ENCODE measurements around the gene EIF4G3. TPM values are rescaled to one million over a fixed set of nuclear protein-coding genes. Genes with fewer than 3 reads are reported as not detected.
"Not testable (repeated sequence)": the region's sequence is repeated elsewhere in the genome, so short reads cannot be mapped to it uniquely, and the experiment has no call there.

EIF4G3 gene
- polyA plus RNA-seq, 1 of the 3 experiments (the other 2 are of a cell fraction), result 32.0 TPM

GRCh38 chr1:21192871-21193270, 16.2 kb upstream of the EIF4G3 start:
- no peak overlapping the region for H2AFZ ChIP-seq (ENCODE audit: low read depth)
- H3K4me1 ChIP-seq (ENCODE audit: control insufficient read depth in 1 of 2, insufficient read depth in 2 of 2, low read depth in 1 of 2, low read length in 1 of 2), result peaks cover 0 to 6% of the 10 kb centered on the region in 2 experiments; a peak in 2 of 4 replicates
- no peaks in the 10 kb centered on the region for H3K79me2 ChIP-seq (ENCODE audit: insufficient read depth)
- no peaks in the 10 kb centered on the region for H3K27me3 ChIP-seq (ENCODE audit: insufficient read depth)
- H3K4me2 ChIP-seq, result no peak overlapping the region
- 87% methylated on average over 4 of the region's 4 CpGs for WGBS (ENCODE audit: low lambda C conversion rate)
- no peaks in the 10 kb centered on the region for H3K36me3 ChIP-seq (replicated peaks in 1 of 2; ENCODE audit: control insufficient read depth in 1 of 2, insufficient read depth in 2 of 2, low read length in 1 of 2)
- H3K27ac ChIP-seq (ENCODE audit: low read depth in 2 of 2, low read length in 1 of 2), result no peak overlapping the region
- H3K9me2 ChIP-seq, result no peaks in the 10 kb centered on the region
- no peak overlapping the region for H3K9ac ChIP-seq
- H4K20me1 ChIP-seq (ENCODE audit: insufficient read depth), result no peaks in the 10 kb centered on the region
- peak; percentile 30 for DNase-seq
- ChIA-PET CTCF (interaction anchor here (0.7 to 7.8 kb wide), 6 partner anchors 12 to 496 kb away, joined by 3 to 127 read pairs (median 4); no protein-coding TSS in a partner anchor), POLR2A (interaction anchor here (0.9 kb wide), 1 partner anchor 406 kb away, joined by 3 read pairs; the partner anchor contains the start of gene HP1BP3)
- TF ChIP-seq USF1 (IDR thresholded peaks at IDR 0.05; ENCODE audit: borderline replicate concordance, low read depth) (no peak), POLR2AphosphoS5 (IDR thresholded peaks at IDR 0.05; ENCODE audit: low read depth, low read length) (no peak), TEAD4 (IDR thresholded peaks at IDR 0.05; ENCODE audit: borderline replicate concordance, insufficient read depth) (no peak), CTCF (IDR thresholded peaks at IDR 0.05) (no peak), SMC3 (IDR thresholded peaks at IDR 0.05; ENCODE audit: low read depth, low read length) (no peak)
- no peak overlapping the region for H3K4me3 ChIP-seq (ENCODE audit: low read depth in 2 of 2, low read length in 1 of 2)
- H3F3A ChIP-seq (replicated peaks; ENCODE audit: insufficient read depth), result no peaks in the 10 kb centered on the region
- no peaks in the 10 kb centered on the region for H3K9me3 ChIP-seq

- ChIA-PET CTCF (interaction anchor here (0.7 to 7.8 kb wide), 6 partner anchors 11 to 496 kb away, joined by 3 to 127 read pairs (median 4); no protein-coding TSS in a partner anchor), POLR2A (interaction anchor here (0.9 kb wide), 1 partner anchor 405 kb away, joined by 3 read pairs; the partner anchor contains the start of gene HP1BP3)
- Histone ChIP-seq H3K9me3 (no peaks in the 10 kb centered on the region), H3K27ac (ENCODE audit: low read depth in 2 of 2, low read length in 1 of 2) (no peak overlapping the region), H3K27me3 (ENCODE audit: insufficient read depth) (no peaks in the 10 kb centered on the region), H3K79me2 (ENCODE audit: insufficient read depth) (no peaks in the 10 kb centered on the region), H3K9ac (no peak overlapping the region), H3K4me3 (ENCODE audit: low read depth in 2 of 2, low read length in 1 of 2) (no peak overlapping the region), H3K4me2 (no peak overlapping the region; the same call in 1 of the 2 replicates), H2AFZ (ENCODE audit: low read depth) (peak overlapping the region; percentile 49; the same call in 1 of the 2 replicates), H3K4me1 (ENCODE audit: control insufficient read depth in 1 of 2, insufficient read depth in 2 of 2, low read depth in 1 of 2, low read length in 1 of 2) (peaks cover 0 to 6% of the 10 kb centered on the region in 2 experiments; a peak in 2 of 4 replicates), H4K20me1 (ENCODE audit: insufficient read depth) (no peaks in the 10 kb centered on the region), H3K9me2 (no peaks in the 10 kb centered on the region), H3F3A (replicated peaks; ENCODE audit: insufficient read depth) (no peaks in the 10 kb centered on the region), H3K36me3 (replicated peaks in 1 of 2; ENCODE audit: control insufficient read depth in 1 of 2, insufficient read depth in 2 of 2, low read length in 1 of 2) (no peaks in the 10 kb centered on the region)
- WGBS (ENCODE audit: low lambda C conversion rate), result 66% methylated on average over 5 of the region's 5 CpGs
- no peak for DNase-seq
- no peak for TF ChIP-seq IRF3 (IDR thresholded peaks at IDR 0.05; ENCODE audit: low read depth, low read length)
- TF ChIP-seq RCOR1 (IDR thresholded peaks at IDR 0.05; ENCODE audit: low read length), result no peak
- TF ChIP-seq FOXM1 (IDR thresholded peaks at IDR 0.05; ENCODE audit: low read depth), result no peak
- no peak for TF ChIP-seq ELF1 (IDR thresholded peaks at IDR 0.05)
- no peak for TF ChIP-seq MXI1 (IDR thresholded peaks at IDR 0.05; ENCODE audit: low read depth, low read length)
- no peak for TF ChIP-seq JUND (IDR thresholded peaks at IDR 0.05)
- TF ChIP-seq NRF1 (IDR thresholded peaks at IDR 0.05; ENCODE audit: low read depth, low read length), result no peak
- TF ChIP-seq FOSL2 (IDR thresholded peaks at IDR 0.05; ENCODE audit: borderline replicate concordance, low read depth), result no peak
- TF ChIP-seq POLR2AphosphoS5 (IDR thresholded peaks at IDR 0.05; ENCODE audit: low read depth, low read length), result no peak
- no peak for TF ChIP-seq YY1 (IDR thresholded peaks at IDR 0.05; ENCODE audit: low read depth)
- TF ChIP-seq PBX3 (IDR thresholded peaks at IDR 0.05), result no peak
Measured at GRCh38 chr1:21192284-21192683, 15.6 kb upstream of the EIF4G3 start.

GRCh38 chr1:21190771-21191170, 14.1 kb upstream of the EIF4G3 start:
- not testable (repeated sequence) for H3K36me3 ChIP-seq (replicated peaks in 1 of 2; ENCODE audit: control insufficient read depth in 1 of 2, insufficient read depth in 2 of 2, low read length in 1 of 2); H3K9me3 ChIP-seq; H4K20me1 ChIP-seq (ENCODE audit: insufficient read depth); DNase-seq; H3K27me3 ChIP-seq (ENCODE audit: insufficient read depth); H3K9ac ChIP-seq; H3K4me3 ChIP-seq (ENCODE audit: low read depth in 2 of 2, low read length in 1 of 2); H3K4me1 ChIP-seq (ENCODE audit: control insufficient read depth in 1 of 2, insufficient read depth in 2 of 2, low read depth in 1 of 2, low read length in 1 of 2); H3K27ac ChIP-seq (ENCODE audit: low read depth in 2 of 2, low read length in 1 of 2); H3K79me2 ChIP-seq (ENCODE audit: insufficient read depth); H3K4me2 ChIP-seq; H2AFZ ChIP-seq (ENCODE audit: low read depth); H3F3A ChIP-seq (replicated peaks; ENCODE audit: insufficient read depth); H3K9me2 ChIP-seq
- CTCF ChIA-PET, result interaction anchor here (0.9 to 2.5 kb wide), 2 partner anchors 15 to 458 kb away, joined by 3 to 6 read pairs; partner anchors contain the start of gene SH2D5
- POLR2A ChIA-PET, result interaction anchor here (0.7 kb wide), 1 partner anchor 155 kb away, joined by 5 read pairs; no protein-coding TSS in a partner anchor
- WGBS (ENCODE audit: low lambda C conversion rate), result 100% methylated on average over 2 of the region's 2 CpGs
